Effector memory CD4-positive, alpha-beta T cell (primary cell): ENCODE data around the gene FAM177B.

ENCODE experiments used
- DNase-seq, 3 donors: peaks; one replicate each; pipeline ENCODE4 v3.0.0-alpha.2; 2020
- H3K27ac ChIP-seq: 2 replicates; pipeline ENCODE4 v1.7.0; 2013; ENCODE audit warnings: mild to moderate bottlenecking, low read length, moderate library complexity; ENCODE audit not compliant: insufficient read depth, poor library complexity, severe bottlenecking
- H3K27me3 ChIP-seq: replicated peaks from 2 replicates; pipeline ENCODE4 v1.7.0; 2013; ENCODE audit warnings: mild to moderate bottlenecking, low read length; ENCODE audit not compliant: insufficient read depth, control insufficient read depth, poor library complexity, severe bottlenecking
- H3K36me3 ChIP-seq: 2 replicates; pipeline ENCODE4 v1.7.0; 2013; ENCODE audit warnings: mild to moderate bottlenecking, low read length, moderate library complexity; ENCODE audit not compliant: control insufficient read depth, insufficient read depth
- H3K4me1 ChIP-seq: 2 replicates; pipeline ENCODE4 v1.7.0; 2013; ENCODE audit warnings: low read length, mild to moderate bottlenecking; ENCODE audit not compliant: control insufficient read depth, insufficient read depth, poor library complexity, severe bottlenecking
- H3K4me3 ChIP-seq: 2 replicates; pipeline ENCODE4 v1.7.0; 2013; ENCODE audit warnings: low read length, low read depth, mild to moderate bottlenecking; ENCODE audit not compliant: insufficient read depth, poor library complexity, severe bottlenecking
- H3K9me3 ChIP-seq: 2 replicates; pipeline ENCODE4 v1.7.0; 2013; ENCODE audit warnings: mild to moderate bottlenecking, low read length, moderate library complexity; ENCODE audit not compliant: control insufficient read depth

The FAM177B gene

DNA sequence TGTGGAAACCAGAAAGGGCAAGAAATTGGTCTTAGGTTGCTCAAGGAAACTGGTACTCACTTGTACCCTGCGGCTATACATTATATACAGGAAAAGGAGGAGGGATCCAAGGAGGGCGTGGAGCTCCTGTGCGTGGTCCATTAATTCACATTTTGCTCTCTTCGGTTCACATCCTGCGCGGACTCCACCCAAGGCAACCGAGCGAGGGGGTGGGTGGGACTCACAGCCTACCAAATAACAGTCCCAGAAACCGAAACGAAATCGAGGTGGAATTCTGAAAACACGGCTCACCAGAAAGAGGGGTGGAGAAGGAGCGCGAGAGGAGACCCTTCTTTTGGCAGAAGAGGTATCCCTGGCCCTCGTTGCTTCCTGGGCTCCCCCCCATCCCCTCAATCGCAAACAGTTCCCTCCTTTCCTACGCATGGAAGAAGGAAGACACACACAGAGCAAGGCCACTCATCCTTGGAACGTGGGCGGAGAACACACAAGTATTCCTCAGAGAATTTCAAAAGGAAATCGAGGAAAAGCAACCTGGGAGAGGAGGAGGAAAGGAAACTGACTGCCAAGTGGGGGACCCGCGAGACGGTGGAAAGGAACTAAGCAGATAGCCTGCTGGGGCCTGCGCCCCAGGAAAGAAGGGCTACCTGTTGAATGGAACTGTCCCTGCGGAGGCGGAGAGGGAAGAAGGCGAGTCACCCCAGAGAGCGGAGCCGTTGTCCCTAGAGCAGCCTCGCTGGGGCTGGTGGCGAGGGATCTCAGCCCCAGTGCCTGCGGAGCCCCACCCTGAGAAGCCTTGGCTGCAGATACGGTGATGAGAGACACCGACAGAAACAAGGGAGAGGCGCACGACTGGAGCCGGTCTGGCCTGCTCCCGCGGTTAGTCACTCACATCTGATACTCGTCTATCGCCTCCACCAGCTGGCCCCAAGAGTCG, 25.4 kb upstream of the FAM177B start:
- Histone ChIP-seq H3K4me1 (peaks cover 6% of the 10 kb centered on the region), H3K36me3 (peaks cover 5% of the 10 kb centered on the region), H3K9me3 (no peaks in the 10 kb centered on the region), H3K4me3 (peak overlapping the region; percentile 88), H3K27me3 (no peaks in the 10 kb centered on the region), H3K27ac (peak overlapping the region; percentile 99)
- peak; percentile 45 to 49 (median 45) for DNase-seq

DNA sequence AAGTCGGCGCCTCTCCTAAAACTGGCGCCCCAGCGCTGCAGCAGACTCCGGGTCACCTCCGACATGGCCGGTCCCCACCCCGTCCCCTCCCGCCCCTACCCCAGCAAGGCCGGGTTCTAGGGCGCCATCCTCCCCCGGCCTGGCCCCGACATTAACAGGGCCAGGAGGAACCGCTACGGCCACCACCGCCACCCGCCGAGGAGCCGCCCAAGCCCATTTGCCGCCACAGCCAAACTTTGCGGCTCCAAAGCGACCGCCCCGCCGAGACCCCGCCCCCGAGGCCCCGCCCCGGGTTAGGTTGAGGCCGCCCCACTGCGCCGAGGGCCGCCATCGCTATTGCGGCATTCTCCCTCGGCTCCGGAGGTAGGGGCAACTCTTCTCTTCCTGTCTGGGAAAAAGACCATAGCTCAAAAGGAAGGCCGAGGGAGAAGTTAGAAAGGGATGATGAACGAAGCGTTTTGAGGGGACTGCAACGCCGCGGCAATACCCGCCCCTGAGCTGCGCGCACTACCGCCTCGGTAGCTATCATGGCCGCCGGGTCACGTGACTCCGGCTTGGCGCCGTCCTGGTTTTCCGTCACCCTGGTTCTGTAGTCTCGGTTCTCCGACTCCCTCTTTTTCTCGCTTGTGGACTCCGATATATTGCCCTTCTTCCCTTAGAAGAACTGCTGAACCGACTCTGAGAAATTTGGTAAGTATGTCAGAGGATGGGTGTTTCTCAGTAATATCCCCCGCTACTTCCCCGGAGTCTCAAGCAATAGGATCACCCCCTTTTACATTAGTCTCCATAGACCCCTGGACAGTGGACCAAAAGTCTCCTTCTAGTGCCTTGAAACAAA, 24.5 kb upstream of the FAM177B start, which contains the start of the genes AIDA and BROX:
Gene AIDA, minus strand, starts transcription at position 239 of the 838 bp plus-strand sequence. Its CDS starts 174 bp downstream, at position 65.
Gene BROX, plus strand, starts transcription at position 312 of the 838 bp plus-strand sequence. CDS start 3,136 bp downstream, outside the sequence.
- no peaks in the 10 kb centered on the region for H3K27me3 ChIP-seq
- peaks cover 6% of the 10 kb centered on the region for H3K4me1 ChIP-seq
- H3K36me3 ChIP-seq: peaks cover 9% of the 10 kb centered on the region
- no peaks in the 10 kb centered on the region for H3K9me3 ChIP-seq
- peak; percentile 83 to 91 (median 90) for DNase-seq
- peak within 1 kb of the TSS; percentile 88 for H3K4me3 ChIP-seq
- peak within 1 kb of the TSS; percentile 99 for H3K27ac ChIP-seq

DNA sequence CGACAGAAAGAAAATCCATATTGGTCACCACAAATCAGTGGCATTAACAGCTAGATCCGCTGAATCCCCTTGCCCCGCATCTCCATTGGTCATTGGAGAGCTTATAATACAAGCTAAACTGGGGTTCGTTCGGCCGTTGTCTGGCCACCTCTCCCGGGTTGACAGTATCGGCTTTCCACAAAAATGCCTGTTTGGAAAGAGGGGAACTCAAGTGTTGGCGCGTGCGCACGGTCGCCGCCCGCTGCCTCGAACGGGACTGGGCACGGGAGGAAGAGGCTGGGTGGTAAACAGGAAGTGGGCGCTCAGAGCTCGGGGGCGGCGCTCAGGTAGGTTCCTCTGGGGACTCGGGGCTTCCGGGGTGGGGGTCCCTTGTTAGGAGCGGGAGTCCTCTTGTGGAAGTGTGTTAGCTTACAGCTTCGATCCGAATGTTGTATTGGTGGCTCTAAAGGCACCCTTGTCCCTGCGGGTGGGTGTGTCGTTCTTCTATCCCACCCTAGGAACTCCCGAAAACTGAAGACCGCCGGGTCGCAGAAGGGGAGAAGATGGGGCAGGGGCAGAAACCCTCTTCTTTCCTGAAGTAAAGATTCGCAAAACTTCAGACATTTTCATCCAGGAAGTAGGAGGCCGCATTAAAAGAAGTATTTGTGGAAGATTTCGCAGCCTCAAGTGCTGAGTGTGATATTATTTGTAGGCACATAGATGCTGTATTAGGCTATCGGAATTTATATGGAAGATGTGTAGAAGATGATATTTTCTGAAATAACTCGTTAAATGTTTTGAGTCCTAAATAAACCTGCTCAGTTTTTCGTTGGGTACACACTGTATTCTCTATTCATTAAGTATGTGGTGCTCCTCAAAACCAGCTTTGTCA, 23.7 kb upstream of the FAM177B start:
- H3K9me3 ChIP-seq: no peaks in the 10 kb centered on the region
- peak overlapping the region; percentile 99 for H3K27ac ChIP-seq
- H3K36me3 ChIP-seq: peaks cover 14% of the 10 kb centered on the region
- H3K27me3 ChIP-seq: no peaks in the 10 kb centered on the region
- peaks cover 6% of the 10 kb centered on the region for H3K4me1 ChIP-seq
- peak overlapping the region; percentile 88 for H3K4me3 ChIP-seq
- peak; percentile 85 to 89 (median 88) for DNase-seq

DNA sequence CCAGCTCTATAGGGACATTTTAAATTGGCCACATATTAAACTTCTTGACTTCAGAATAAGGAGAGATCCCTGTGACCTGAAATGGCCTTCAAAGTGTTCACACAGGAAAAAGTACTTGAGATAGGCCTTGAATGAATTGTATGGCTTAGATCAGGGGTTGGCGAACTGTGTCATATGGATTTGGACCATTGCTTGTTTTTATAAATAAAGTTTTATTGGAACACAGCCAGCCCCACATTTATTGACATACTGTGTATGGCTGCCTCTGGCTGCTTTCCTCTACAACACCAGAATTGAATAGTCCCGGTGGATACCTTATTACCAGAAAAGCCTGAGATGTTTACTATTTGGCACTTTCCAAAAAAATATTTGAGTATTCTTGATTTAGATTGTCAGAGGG, 20.6 kb upstream of the FAM177B start:
- H3K9me3 ChIP-seq: no peaks in the 10 kb centered on the region
- DNase-seq: no peak
- peaks cover 27% of the 10 kb centered on the region for H3K36me3 ChIP-seq
- H3K4me1 ChIP-seq: no peaks in the 10 kb centered on the region
- no peak overlapping the region for H3K4me3 ChIP-seq
- no peak overlapping the region for H3K27ac ChIP-seq
- no peaks in the 10 kb centered on the region for H3K27me3 ChIP-seq

DNA sequence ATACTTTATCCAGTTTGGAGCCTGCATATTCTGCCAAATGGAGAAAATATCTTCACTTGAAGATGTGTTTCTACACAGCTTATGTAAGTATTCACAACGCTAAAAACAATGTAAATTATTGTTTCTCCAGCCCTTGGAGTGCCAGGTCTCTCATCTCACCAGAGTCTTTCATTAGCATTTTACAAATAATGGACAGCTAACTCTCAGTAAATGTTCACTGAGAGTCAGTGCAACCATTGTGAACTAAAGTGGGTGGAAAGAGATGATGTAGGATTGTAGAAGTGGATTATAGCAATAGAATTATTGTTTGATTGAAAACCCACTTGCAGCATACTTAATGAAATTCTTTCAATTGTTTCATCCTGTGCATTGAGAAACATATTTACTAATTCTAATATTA, 8.3 kb upstream of the FAM177B start:
- H3K36me3 ChIP-seq: peaks cover 82% of the 10 kb centered on the region
- H3K27me3 ChIP-seq: no peaks in the 10 kb centered on the region
- no peaks in the 10 kb centered on the region for H3K4me1 ChIP-seq
- no peak for DNase-seq
- no peak overlapping the region for H3K4me3 ChIP-seq
- no peaks in the 10 kb centered on the region for H3K9me3 ChIP-seq
- no peak overlapping the region for H3K27ac ChIP-seq

DNA sequence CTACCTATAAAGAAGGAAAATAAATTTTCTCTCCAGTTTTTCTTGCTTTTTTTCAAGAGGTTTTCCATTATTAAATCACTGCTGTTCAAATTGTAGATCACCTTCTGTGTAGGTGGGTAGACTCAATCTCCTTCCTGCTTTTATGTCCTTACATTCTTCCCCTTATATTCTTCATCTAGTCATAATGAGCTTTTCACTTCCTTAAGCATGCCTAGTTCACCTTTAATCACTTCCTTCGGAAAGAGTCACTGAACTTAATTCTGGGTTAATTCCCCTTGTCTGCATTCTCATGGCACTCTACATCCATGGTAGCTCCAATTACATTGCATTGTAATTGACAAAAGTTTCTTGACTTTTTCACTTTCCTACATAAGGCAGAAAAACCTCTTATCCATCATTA, 6.1 kb upstream of the FAM177B start:
- DNase-seq: no peak
- no peak overlapping the region for H3K27ac ChIP-seq
- no peaks in the 10 kb centered on the region for H3K9me3 ChIP-seq
- no peaks in the 10 kb centered on the region for H3K4me1 ChIP-seq
- H3K27me3 ChIP-seq: no peaks in the 10 kb centered on the region
- peaks cover 80% of the 10 kb centered on the region for H3K36me3 ChIP-seq
- no peak overlapping the region for H3K4me3 ChIP-seq

DNA sequence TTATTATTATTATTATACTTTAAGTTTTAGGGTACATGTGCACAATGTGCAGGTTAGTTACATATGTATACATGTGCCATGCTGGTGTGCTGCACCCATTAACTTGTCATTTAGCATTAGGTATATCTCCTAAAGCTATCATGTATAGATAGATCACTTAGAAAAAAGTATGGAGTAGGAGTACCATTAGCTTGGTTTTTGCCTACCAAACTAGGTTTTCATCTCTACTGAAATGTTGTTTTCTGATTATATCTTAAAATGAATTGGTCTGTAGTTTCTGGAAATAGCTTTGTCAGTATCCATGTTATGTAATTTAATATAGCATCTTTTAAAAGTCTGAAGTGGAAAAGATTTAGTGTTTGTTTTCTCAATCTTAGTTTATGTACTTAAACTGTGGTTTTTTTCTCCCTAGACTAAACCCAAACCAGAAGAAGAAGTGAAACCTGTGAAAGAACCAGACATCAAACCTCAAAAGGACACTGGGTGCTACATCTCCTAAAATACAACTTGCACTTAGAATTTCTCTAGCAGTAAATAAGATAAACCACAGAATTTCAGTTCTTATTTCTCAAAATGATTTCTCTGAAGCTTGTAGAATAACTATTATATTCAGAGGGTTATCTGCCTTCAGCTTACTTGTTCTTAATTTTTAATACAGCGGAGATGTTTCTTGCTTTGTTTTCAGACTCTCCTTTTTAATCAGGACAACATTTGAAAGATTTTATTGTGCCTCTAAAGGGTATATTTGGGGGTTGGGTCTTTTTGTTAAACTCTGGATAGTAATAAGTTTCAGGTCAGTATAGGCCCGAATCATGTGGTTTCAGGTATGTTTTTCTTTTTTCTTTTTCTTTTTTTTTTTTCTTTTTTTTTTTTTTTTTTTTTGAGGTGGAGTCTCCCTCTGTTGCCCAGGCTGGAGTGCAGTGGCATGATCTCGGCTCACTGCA, 4.5 kb upstream of the FAM177B start:
- Histone ChIP-seq H3K27me3 (no peaks in the 10 kb centered on the region), H3K9me3 (no peaks in the 10 kb centered on the region), H3K4me1 (no peaks in the 10 kb centered on the region), H3K36me3 (peaks cover 70% of the 10 kb centered on the region), H3K27ac (no peak overlapping the region), H3K4me3 (no peak overlapping the region)
- DNase-seq: no peak

DNA sequence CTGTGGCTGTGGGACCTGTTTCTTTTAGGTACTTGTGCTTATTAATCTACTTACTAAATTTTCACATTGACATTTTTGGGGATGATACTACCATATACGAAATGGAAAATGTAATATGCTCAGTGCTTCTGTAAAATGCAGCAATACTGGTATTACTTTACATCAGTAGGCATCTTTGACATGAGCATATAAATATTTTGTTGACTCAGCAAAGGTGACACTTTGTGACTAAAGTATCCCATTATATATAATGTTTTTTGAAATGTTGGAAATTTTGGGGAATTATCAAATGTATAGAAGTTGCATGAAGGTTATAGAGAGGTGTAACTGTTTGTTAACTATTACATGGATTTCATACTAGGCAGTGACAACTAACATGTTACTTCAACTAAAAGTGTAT, 2.3 kb upstream of the FAM177B start:
- Histone ChIP-seq H3K27me3 (no peaks in the 10 kb centered on the region), H3K27ac (no peak overlapping the region), H3K9me3 (no peaks in the 10 kb centered on the region), H3K4me1 (no peaks in the 10 kb centered on the region), H3K36me3 (peaks cover 49% of the 10 kb centered on the region), H3K4me3 (no peak overlapping the region)
- no peak for DNase-seq
